Anterior cingulate cortex (tissue), 58 donors: Measurements from ENCODE around the gene PKIB.
"Not testable (repeated sequence)": the region's sequence is repeated elsewhere in the genome, so short reads cannot be mapped to it uniquely, and the experiment has no call there.

Source experiments
- DNase-seq, 58 donors: peaks; one replicate each; lab custom pipeline; 2025; lab: John Stamatoyannopoulos, UW

Gene PKIB

GRCh38 chr6:122736616-122737015 lies 126.4 kb downstream of the PKIB start:
- no peak for DNase-seq

- no peak for DNase-seq
Observed at GRCh38 chr6:122740091-122740490, 129.9 kb downstream of the PKIB start.

GRCh38 chr6:122740936-122741335 lies 130.7 kb downstream of the PKIB start:
- DNase-seq, result no peak

GRCh38 chr6:122744247-122744646 lies 134.0 kb downstream of the PKIB start:
- DNase-seq, result not testable (repeated sequence)

- DNase-seq, result not testable (repeated sequence)
Observed at GRCh38 chr6:122744856-122745255, 134.7 kb downstream of the PKIB start.

GRCh38 chr6:122746688-122747087 lies 136.5 kb downstream of the PKIB start:
- DNase-seq, result no peak

- no peak for DNase-seq
Observed at GRCh38 chr6:122747573-122747972, 137.4 kb downstream of the PKIB start.

GRCh38 chr6:122748945-122749344 lies 138.7 kb downstream of the PKIB start:
- DNase-seq, result not testable (repeated sequence)

GRCh38 chr6:122749451-122750050 lies 139.3 kb downstream of the PKIB start:
- DNase-seq, result no peak

- no peak for DNase-seq
Observed at GRCh38 chr6:122751326-122751725, 141.1 kb downstream of the PKIB start.

- no peak for DNase-seq
Observed at GRCh38 chr6:122752459-122752858, 142.3 kb downstream of the PKIB start.

GRCh38 chr6:122753000-122753687 lies 142.9 kb downstream of the PKIB start:
- DNase-seq, result no peak

- DNase-seq, result peak in 14 of 58 donors; percentile 7 to 40 (median 26)
Observed at GRCh38 chr6:122753688-122754056, 143.5 kb downstream of the PKIB start.

GRCh38 chr6:122754191-122754731 lies 144.1 kb downstream of the PKIB start:
- peak in 1 of 58 donors; percentile 10 for DNase-seq

- DNase-seq, result no peak
Observed at GRCh38 chr6:122755901-122756300, 145.7 kb downstream of the PKIB start.

- DNase-seq, result no peak
Observed at GRCh38 chr6:122758927-122759334, 148.7 kb downstream of the PKIB start.

- no peak for DNase-seq
Observed at GRCh38 chr6:122760330-122760729, 150.1 kb downstream of the PKIB start.

GRCh38 chr6:122766256-122766655 lies 156.1 kb downstream of the PKIB start:
- DNase-seq, result no peak

- peak in 6 of 58 donors; percentile 11 to 30 (median 17) for DNase-seq
Observed at GRCh38 chr6:122770835-122771601, 160.8 kb downstream of the PKIB start.

GRCh38 chr6:122772724-122773415 lies 162.7 kb downstream of the PKIB start:
- no peak for DNase-seq
